ENCODE data around the gene ERF.

ERF gene

DNA sequence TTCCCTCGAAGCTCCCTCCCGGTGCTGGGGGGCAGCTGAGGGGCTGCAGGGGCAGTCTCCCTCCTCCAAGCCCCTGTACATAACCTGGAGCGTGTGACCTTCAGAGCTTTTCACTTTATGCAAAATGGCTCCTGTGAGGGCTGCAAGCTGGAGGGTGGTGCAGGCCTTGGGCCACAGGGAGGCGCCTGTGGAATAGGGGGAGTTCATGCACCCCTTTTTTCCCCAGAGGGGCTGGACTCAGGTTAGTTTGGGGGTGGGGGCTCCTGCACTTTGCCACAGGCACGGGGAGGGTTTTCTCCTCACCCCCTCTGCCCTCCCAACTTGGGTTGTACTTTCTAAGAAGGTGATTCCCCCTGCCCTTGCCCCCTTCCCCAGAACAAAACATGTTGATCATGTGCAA is 40.4 kb upstream of the ERF start:
- no peak overlapping the region for H3K4me3 ChIP-seq (ENCODE audit: insufficient read length, low read depth)
- TF ChIP-seq YY1 (IDR thresholded peaks at IDR 0.05; ENCODE audit: insufficient read depth, insufficient read length): no peak
- no peak for TF ChIP-seq ZNF274 (IDR thresholded peaks at IDR 0.05; ENCODE audit: low read depth, low read length)
- no peak for TF ChIP-seq SUZ12 (IDR thresholded peaks at IDR 0.05; ENCODE audit: extremely low read depth, insufficient read depth, insufficient read length)
- no peak for DNase-seq (ENCODE audit: low read depth, low spot score)
- no peak overlapping the region for H3K9ac ChIP-seq (ENCODE audit: insufficient read length, low read depth)
- H3K27me3 ChIP-seq (ENCODE audit: insufficient read depth, insufficient read length): no peaks in the 10 kb centered on the region
- peaks cover 9% of the 10 kb centered on the region for H3K4me1 ChIP-seq (ENCODE audit: insufficient read depth, insufficient read length)
- H3K36me3 ChIP-seq (ENCODE audit: insufficient read depth, insufficient read length, low read length): peaks cover 77% of the 10 kb centered on the region
- no peaks in the 10 kb centered on the region for H3K9me3 ChIP-seq (ENCODE audit: insufficient read depth, low read length)

DNA sequence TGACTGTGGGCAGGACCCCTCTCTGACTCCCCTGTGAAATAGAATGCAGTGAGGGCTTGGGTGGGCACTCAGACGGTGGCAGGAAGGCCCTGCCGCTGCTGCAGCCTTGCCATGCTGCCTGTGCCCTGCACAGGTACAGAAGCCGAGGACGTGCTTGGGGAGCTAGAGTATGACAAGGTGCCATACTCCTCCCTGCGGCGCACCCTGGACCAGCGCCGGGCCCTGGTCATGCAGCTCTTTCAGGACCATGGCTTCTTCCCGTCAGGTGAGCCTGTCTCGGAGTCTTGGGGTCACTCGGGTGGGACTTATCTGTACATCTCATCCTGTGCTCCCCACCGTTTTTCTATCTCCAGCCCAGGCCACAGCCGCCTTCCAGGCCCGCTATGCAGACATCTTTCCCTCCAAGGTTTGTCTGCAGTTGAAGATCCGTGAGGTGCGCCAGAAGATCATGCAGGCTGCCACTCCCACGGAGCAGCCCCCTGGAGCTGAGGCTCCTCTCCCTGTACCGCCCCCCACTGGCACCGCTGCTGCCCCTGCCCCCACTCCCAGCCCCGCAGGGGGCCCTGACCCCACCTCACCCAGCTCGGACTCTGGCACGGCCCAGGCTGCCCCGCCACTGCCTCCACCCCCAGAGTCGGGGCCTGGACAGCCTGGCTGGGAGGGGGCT is 39.7 kb upstream of the ERF start:
- DNase-seq (ENCODE audit: low read depth, low spot score): no peak
- no peak overlapping the region for H3K9ac ChIP-seq (ENCODE audit: insufficient read length, low read depth)
- TF ChIP-seq YY1 (IDR thresholded peaks at IDR 0.05; ENCODE audit: insufficient read depth, insufficient read length) (no peak), SUZ12 (IDR thresholded peaks at IDR 0.05; ENCODE audit: extremely low read depth, insufficient read depth, insufficient read length) (no peak), ZNF274 (IDR thresholded peaks at IDR 0.05; ENCODE audit: low read depth, low read length) (no peak)
- no peaks in the 10 kb centered on the region for H3K9me3 ChIP-seq (ENCODE audit: insufficient read depth, low read length)
- no peaks in the 10 kb centered on the region for H3K27me3 ChIP-seq (ENCODE audit: insufficient read depth, insufficient read length)
- H3K36me3 ChIP-seq (ENCODE audit: insufficient read depth, insufficient read length, low read length): peaks cover 78% of the 10 kb centered on the region
- H3K4me3 ChIP-seq (ENCODE audit: insufficient read length, low read depth): no peak overlapping the region
- H3K4me1 ChIP-seq (ENCODE audit: insufficient read depth, insufficient read length): peaks cover 9% of the 10 kb centered on the region

DNA sequence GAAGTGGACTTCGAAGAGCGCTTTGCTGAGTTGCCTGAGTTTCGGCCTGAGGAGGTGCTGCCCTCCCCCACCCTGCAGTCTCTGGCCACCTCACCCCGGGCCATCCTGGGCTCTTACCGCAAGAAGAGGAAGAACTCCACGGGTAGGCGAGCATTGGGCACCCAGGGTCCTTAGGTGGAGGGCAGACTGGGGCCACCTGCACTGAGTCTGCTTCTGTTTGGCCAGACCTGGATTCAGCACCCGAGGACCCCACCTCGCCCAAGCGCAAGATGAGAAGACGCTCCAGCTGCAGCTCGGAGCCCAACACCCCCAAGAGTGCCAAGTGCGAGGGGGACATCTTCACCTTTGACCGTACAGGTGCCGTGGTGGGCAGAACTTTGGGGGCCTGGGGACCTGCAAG is 39.0 kb upstream of the ERF start:
- H3K4me3 ChIP-seq (ENCODE audit: insufficient read length, low read depth): no peak overlapping the region
- peaks cover 83% of the 10 kb centered on the region for H3K36me3 ChIP-seq (ENCODE audit: insufficient read depth, insufficient read length, low read length)
- H3K9me3 ChIP-seq (ENCODE audit: insufficient read depth, low read length): no peaks in the 10 kb centered on the region
- no peak overlapping the region for H3K9ac ChIP-seq (ENCODE audit: insufficient read length, low read depth)
- TF ChIP-seq YY1 (IDR thresholded peaks at IDR 0.05; ENCODE audit: insufficient read depth, insufficient read length): no peak
- TF ChIP-seq SUZ12 (IDR thresholded peaks at IDR 0.05; ENCODE audit: extremely low read depth, insufficient read depth, insufficient read length): no peak
- TF ChIP-seq ZNF274 (IDR thresholded peaks at IDR 0.05; ENCODE audit: low read depth, low read length): no peak
- H3K27me3 ChIP-seq (ENCODE audit: insufficient read depth, insufficient read length): no peaks in the 10 kb centered on the region
- DNase-seq (ENCODE audit: low read depth, low spot score): no peak
- H3K4me1 ChIP-seq (ENCODE audit: insufficient read depth, insufficient read length): peaks cover 12% of the 10 kb centered on the region

DNA sequence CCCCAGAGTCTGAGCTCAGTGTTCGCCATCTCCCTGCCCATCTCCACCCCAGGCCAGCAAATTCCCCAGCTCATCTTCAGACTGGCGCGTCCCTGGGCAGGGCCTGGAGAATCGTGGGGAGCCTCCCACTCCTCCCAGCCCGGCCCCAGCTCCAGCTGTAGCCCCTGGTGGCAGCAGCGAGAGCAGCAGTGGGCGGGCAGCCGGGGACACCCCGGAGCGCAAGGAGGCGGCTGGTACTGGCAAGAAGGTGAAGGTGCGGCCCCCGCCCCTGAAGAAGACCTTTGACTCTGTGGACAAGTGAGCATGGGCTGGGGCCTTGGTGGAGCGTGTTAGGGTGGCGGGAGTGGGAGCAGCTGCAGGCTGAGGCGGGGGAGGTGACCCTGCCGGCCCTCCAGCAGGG is 38.6 kb upstream of the ERF start:
- DNase-seq (ENCODE audit: low read depth, low spot score): no peak
- no peak overlapping the region for H3K9ac ChIP-seq (ENCODE audit: insufficient read length, low read depth)
- H3K9me3 ChIP-seq (ENCODE audit: insufficient read depth, low read length): no peaks in the 10 kb centered on the region
- TF ChIP-seq ZNF274 (IDR thresholded peaks at IDR 0.05; ENCODE audit: low read depth, low read length) (no peak), YY1 (IDR thresholded peaks at IDR 0.05; ENCODE audit: insufficient read depth, insufficient read length) (no peak), SUZ12 (IDR thresholded peaks at IDR 0.05; ENCODE audit: extremely low read depth, insufficient read depth, insufficient read length) (no peak)
- peaks cover 12% of the 10 kb centered on the region for H3K4me1 ChIP-seq (ENCODE audit: insufficient read depth, insufficient read length)
- no peak overlapping the region for H3K4me3 ChIP-seq (ENCODE audit: insufficient read length, low read depth)
- H3K36me3 ChIP-seq (ENCODE audit: insufficient read depth, insufficient read length, low read length): peaks cover 87% of the 10 kb centered on the region
- no peaks in the 10 kb centered on the region for H3K27me3 ChIP-seq (ENCODE audit: insufficient read depth, insufficient read length)

DNA sequence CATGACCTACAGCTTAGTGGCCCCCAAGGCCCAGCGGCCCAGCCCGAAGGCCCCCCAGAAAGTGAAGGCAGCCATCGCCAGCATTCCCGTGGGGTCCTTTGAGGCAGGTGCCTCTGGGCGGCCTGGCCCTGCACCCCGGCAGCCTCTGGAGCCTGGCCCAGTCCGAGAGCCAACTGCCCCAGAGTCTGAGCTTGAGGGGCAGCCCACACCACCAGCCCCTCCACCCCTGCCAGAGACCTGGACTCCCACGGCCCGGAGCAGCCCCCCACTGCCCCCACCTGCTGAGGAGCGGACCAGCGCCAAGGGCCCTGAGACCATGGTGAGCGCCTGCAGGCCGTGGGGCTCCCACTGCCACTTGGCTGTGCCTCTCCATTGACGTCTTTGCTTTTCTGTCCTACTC is 38.0 kb upstream of the ERF start:
- DNase-seq (ENCODE audit: low read depth, low spot score): no peak
- TF ChIP-seq ZNF274 (IDR thresholded peaks at IDR 0.05; ENCODE audit: low read depth, low read length): no peak
- TF ChIP-seq SUZ12 (IDR thresholded peaks at IDR 0.05; ENCODE audit: extremely low read depth, insufficient read depth, insufficient read length): no peak
- TF ChIP-seq YY1 (IDR thresholded peaks at IDR 0.05; ENCODE audit: insufficient read depth, insufficient read length): no peak
- Histone ChIP-seq H3K4me3 (ENCODE audit: insufficient read length, low read depth) (no peak overlapping the region), H3K9me3 (ENCODE audit: insufficient read depth, low read length) (no peaks in the 10 kb centered on the region), H3K27me3 (ENCODE audit: insufficient read depth, insufficient read length) (no peaks in the 10 kb centered on the region), H3K4me1 (ENCODE audit: insufficient read depth, insufficient read length) (peaks cover 12% of the 10 kb centered on the region), H3K9ac (ENCODE audit: insufficient read length, low read depth) (no peak overlapping the region), H3K36me3 (ENCODE audit: insufficient read depth, insufficient read length, low read length) (peaks cover 91% of the 10 kb centered on the region)

DNA sequence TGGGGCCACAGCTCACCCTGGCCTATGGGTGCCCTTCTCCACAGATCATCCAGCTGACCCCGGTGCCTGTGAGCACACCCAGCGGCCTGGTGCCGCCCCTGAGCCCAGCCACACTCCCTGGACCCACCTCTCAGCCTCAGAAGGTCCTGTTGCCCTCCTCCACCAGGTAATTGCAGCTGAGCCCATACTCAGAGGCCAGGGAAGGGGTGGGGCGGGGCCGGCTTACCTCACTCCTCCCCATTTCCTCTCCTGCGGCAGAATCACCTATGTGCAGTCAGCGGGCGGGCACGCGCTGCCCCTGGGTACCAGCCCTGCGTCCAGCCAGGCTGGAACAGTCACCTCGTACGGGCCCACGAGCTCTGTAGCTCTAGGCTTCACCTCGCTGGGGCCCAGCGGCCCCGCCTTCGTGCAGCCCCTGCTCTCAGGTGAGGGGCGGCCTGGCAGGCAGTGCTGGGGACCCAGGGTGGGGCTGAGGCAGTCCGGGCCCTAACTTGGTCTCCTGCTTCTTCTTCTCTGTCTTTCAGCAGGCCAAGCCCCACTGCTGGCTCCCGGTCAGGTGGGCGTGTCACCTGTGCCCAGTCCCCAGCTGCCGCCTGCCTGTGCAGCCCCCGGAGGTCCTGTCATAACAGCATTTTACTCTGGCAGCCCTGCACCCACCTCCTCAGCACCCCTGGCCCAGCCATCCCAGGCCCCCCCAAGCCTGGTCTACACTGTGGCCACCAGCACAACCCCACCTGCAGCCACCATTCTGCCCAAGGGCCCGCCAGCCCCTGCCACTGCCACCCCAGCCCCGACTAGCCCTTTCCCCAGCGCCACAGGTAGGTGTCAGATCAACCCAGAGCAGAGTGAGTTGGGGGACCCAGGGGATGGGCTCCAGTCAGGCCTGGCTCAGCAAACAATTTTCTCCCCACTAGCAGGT is 37.4 kb upstream of the ERF start:
- no peak overlapping the region for H3K4me3 ChIP-seq (ENCODE audit: insufficient read length, low read depth)
- no peak for DNase-seq (ENCODE audit: low read depth, low spot score)
- peaks cover 95% of the 10 kb centered on the region for H3K36me3 ChIP-seq (ENCODE audit: insufficient read depth, insufficient read length, low read length)
- peak overlapping the region; percentile 21 for H3K9ac ChIP-seq (ENCODE audit: insufficient read length, low read depth)
- no peaks in the 10 kb centered on the region for H3K9me3 ChIP-seq (ENCODE audit: insufficient read depth, low read length)
- H3K27me3 ChIP-seq (ENCODE audit: insufficient read depth, insufficient read length): no peaks in the 10 kb centered on the region
- no peak for TF ChIP-seq ZNF274 (IDR thresholded peaks at IDR 0.05; ENCODE audit: low read depth, low read length)
- TF ChIP-seq SUZ12 (IDR thresholded peaks at IDR 0.05; ENCODE audit: extremely low read depth, insufficient read depth, insufficient read length): no peak
- no peak for TF ChIP-seq YY1 (IDR thresholded peaks at IDR 0.05; ENCODE audit: insufficient read depth, insufficient read length)
- H3K4me1 ChIP-seq (ENCODE audit: insufficient read depth, insufficient read length): peaks cover 15% of the 10 kb centered on the region

DNA sequence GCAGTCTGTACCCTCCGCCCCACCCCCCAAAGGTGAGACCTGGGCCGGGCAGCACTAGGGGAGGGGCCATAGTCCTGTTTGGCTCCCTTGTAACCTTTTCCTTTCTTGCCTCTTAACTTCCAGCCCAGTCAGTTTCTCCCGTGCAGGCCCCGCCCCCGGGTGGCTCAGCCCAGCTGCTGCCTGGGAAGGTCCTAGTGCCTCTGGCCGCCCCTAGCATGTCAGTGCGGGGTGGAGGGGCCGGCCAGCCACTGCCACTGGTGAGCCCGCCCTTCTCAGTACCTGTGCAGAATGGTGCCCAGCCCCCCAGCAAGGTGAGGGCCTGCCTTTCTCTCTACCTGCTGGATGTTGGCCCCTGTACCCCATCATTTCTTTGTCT is 36.5 kb upstream of the ERF start:
- H3K4me3 ChIP-seq (ENCODE audit: insufficient read length, low read depth): no peak overlapping the region
- peaks cover 15% of the 10 kb centered on the region for H3K4me1 ChIP-seq (ENCODE audit: insufficient read depth, insufficient read length)
- H3K27me3 ChIP-seq (ENCODE audit: insufficient read depth, insufficient read length): no peaks in the 10 kb centered on the region
- H3K9me3 ChIP-seq (ENCODE audit: insufficient read depth, low read length): no peaks in the 10 kb centered on the region
- TF ChIP-seq ZNF274 (IDR thresholded peaks at IDR 0.05; ENCODE audit: low read depth, low read length): no peak
- TF ChIP-seq SUZ12 (IDR thresholded peaks at IDR 0.05; ENCODE audit: extremely low read depth, insufficient read depth, insufficient read length): no peak
- no peak for TF ChIP-seq YY1 (IDR thresholded peaks at IDR 0.05; ENCODE audit: insufficient read depth, insufficient read length)
- DNase-seq (ENCODE audit: low read depth, low spot score): no peak
- peaks cover 95% of the 10 kb centered on the region for H3K36me3 ChIP-seq (ENCODE audit: insufficient read depth, insufficient read length, low read length)
- no peak overlapping the region for H3K9ac ChIP-seq (ENCODE audit: insufficient read length, low read depth)

Data from NT2/D1 (cell line).